GM18499 (cell line): Measurements from ENCODE around the gene SHC3.
"Not testable (repeated sequence)": the region's sequence is repeated elsewhere in the genome, so short reads cannot be mapped to it uniquely, and the experiment has no call there.

ENCODE experiments used
- ATAC-seq: cut with Tn5 transposase; IDR thresholded peaks from one replicate; pipeline ENCODE4 v1.9.1; 2021; ENCODE audit warnings: moderate number of reproducible peaks; ENCODE audit not compliant: insufficient read depth, unreplicated experiment

Gene SHC3, protein sequence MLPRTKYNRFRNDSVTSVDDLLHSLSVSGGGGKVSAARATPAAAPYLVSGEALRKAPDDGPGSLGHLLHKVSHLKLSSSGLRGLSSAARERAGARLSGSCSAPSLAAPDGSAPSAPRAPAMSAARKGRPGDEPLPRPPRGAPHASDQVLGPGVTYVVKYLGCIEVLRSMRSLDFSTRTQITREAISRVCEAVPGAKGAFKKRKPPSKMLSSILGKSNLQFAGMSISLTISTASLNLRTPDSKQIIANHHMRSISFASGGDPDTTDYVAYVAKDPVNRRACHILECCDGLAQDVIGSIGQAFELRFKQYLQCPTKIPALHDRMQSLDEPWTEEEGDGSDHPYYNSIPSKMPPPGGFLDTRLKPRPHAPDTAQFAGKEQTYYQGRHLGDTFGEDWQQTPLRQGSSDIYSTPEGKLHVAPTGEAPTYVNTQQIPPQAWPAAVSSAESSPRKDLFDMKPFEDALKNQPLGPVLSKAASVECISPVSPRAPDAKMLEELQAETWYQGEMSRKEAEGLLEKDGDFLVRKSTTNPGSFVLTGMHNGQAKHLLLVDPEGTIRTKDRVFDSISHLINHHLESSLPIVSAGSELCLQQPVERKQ

GRCh38 chr9:89177944-89178829 lies at the start of gene SHC3:
Gene SHC3 (minus strand): TSS chr9:89178818. CDS start chr9:89178460, 358 bp downstream.
- no peak for ATAC-seq

DNA sequence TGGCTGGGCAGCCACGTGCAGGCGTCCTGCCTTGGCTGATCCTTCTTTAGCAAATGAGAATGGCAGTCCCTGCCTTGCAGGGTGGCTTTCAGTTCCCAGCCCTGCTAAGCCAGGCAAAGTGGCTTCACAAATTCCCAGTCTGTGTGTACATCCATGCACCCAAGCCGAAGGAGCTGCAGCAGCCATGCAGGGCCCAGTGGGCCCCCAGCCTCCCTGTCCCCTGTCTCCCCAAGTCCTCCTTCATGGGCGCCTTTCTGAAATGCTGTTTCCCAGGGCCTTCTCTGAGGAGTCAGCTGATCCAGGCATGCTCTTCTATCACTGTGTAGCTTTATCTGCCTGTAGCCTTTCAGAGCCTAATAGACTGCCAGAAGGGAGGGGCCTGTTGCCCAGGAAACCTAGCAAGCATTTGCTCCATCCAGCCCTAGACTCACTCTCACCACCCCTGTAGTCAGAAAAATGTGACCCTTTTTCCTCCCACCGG lies 47.4 kb upstream of the SHC3 start:
- no peak for ATAC-seq

- no peak for ATAC-seq
Measured at GRCh38 chr9:89225587-89225986, 47.0 kb upstream of the SHC3 start.

DNA sequence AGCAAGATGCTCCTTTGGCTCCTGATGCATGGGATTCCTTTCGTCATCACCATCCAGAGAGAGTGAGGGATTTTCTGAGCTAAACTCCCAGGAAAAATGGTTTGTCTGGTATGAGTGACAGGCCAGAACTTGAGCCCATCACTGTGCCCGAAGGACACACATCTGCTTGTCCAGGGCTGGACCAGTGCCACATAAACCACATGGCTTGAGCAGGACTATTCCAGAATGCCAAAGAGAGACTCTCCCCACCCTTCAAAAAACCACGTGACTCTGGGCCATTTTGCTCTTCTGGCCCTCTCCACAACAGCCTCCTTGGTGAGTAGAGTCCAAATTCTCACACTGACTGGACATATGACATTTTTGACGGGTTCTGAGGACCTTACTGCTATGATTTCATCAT lies 46.4 kb upstream of the SHC3 start:
- ATAC-seq: no peak

- ATAC-seq: no peak
Measured at GRCh38 chr9:89224633-89225032, 46.0 kb upstream of the SHC3 start.

DNA sequence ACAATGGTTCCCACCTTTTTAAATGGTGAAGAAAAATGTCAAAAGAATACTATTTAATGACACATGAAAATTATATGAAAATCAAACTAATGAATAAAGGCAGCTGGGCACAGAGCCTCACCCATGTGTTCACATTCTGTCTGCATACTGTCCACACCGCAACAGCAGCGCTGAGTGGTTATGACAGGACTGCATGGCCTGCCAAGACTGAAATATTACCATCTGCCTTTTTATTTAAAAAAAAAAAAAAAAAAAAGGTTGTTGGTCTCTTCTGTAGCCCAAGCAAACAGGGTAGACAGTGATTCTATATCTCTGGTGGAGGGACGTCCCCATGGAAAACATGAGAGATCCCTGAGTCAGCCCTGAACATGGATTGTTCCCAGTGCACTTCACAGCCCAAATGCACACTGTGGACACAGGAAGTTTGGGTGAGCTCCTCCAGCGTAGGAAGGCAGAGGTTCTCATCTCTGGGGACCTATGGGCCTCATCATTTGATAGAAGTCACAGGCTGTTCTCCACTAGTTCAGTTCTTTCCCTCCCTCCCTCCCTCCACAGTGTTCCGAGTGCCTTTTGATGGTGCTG lies 44.9 kb upstream of the SHC3 start:
- ATAC-seq: no peak

GRCh38 chr9:89219637-89220036 lies 41.0 kb upstream of the SHC3 start:
- no peak for ATAC-seq

DNA sequence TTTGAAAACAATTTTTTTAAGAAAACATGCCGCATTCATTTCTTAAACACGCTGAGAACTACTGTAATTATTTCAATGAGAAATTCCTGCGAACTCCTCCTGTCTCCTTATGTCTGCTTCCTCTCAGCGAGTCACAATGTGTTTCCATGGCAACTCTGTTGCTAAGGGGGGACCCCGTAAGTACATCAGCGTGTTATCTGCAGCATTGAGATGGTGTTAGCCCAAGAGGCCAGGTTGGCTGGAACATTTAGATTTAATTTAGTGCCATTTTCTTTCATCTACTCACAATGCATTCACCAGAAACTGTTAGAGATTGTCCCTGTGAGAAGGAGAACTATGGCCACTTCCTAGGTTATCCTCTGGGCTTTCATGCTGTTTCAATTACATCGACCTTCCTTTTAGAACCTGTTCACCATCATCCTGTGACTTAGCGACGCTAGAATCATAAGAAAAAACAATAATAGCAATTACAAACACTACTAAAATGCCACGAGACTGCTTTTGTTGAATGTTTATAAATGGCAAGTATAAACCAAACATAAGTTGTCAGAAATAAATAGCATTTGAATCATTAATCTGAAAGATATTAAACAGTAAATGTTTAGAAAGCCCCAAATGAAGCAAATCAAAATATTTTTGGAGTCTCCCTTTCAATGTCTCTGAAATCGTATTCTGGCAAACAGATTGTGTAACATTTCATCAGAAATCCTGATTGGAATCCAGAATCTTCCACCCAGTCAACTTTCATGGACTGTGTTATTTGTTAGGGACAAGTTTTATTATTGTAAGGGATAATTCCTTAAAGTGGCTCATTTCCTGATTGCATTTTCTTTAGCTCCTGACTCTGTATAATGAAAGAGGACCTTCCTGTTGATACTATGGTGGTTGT lies 39.7 kb upstream of the SHC3 start:
- no peak for ATAC-seq

GRCh38 chr9:89215342-89215741 lies 36.7 kb upstream of the SHC3 start:
- ATAC-seq: no peak

- ATAC-seq: no peak
Measured at GRCh38 chr9:89213396-89213880, 34.8 kb upstream of the SHC3 start.

DNA sequence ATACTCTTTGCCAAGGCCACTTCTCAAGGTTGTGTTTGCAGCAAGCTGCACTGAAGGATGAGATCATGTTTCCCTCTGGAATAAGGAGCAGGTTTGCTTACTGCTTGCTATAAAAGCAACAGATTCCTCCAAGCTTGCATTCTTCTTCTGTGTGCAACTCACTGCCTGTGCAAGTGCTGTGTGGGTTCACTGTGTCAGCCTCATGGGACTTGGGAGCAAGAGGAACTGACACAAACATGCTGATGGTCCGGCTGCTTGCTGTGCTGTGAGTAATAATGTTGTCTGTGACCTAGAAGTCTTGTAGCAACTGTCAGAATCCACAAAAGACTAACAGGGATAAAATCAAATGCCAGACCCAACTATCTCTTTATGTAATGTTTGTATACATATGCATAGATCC lies 33.6 kb upstream of the SHC3 start:
- no peak for ATAC-seq

DNA sequence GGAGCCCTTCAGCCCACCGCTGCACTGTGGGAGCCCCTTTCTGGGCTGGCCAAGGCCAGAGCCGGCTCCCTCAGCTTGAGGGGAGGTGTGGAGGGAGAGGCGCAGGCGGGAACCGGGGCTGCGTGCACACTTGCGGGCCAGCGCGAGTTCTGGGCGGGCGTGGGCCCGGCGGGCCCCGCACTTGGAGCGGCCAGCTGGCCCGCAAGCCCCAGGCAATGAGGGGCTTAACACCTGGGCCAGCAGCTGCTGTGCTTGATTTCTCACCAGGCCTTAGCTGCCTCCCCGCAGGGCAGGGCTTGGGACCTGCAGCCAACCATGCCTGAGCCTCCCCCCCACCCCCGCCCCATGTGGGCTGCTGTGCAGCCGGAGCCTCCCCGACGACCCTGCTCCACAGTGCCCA lies 30.7 kb upstream of the SHC3 start:
- ATAC-seq: not testable (repeated sequence)

DNA sequence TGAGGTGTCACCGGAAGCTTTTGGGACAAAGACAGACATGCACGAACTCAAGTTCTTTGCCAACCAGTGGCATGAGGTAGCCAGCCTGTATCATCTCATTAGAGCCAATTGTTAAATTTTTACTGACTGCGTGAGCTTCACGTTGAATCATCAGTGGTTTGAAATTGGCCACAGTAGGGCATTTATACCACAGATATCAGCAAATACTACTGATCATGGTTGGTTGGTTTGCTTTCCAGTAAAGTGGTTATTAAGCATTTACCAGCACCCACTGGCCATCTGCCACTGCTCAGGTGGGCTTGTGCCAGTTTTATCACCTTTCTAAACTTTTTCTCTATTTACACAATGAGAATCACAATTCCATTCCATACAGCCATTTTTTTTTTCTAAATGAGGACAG lies 28.4 kb upstream of the SHC3 start:
- ATAC-seq: no peak

DNA sequence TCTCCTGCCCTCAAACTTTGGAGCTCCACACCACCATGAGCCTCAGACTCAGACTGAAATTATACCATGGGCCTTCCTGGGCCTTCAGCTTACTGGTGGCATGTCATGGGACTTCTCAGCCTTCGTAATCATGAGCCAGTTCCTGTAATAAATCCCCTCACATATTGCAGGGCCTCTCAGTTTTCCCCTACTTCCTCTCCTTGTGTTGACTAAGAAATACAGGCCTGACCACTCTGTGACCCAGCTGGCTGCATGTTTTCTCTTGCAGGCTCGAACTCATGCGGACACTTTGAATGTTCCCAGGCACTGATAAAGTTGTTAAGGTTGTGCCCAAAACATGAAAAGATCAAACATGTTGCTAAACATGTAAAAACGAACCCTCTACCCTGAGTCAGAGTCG lies 26.2 kb upstream of the SHC3 start:
- ATAC-seq: no peak

DNA sequence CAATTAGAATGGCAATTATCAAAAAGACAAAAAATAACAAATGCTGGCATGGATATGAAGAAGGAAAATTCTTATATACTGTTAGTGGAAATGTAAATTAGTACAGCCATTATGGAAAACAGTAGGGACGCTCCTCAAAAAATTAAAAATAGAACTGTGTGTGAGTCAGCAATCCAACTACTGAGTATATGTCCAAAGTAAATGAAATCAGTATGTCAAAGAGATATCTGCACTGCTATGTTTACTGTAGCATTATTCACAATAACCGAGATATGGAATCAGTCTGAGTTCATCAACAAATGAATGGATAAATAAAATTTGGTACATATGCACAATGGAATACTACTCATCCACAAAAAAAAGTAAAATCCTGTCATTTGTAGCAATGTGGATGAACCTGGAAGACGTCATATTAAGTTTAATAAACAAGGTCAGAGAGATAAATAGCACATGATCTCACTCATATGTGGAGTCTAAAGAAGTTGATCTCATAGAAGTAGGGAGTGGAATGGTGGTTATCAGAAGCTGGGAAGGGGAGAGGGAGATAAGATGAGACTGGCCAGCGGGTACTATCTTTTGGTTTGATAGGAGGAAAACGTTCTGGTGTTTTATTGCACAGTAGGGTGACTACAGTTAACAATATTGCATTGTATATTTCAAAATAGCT lies 16.6 kb upstream of the SHC3 start:
- ATAC-seq: no peak

DNA sequence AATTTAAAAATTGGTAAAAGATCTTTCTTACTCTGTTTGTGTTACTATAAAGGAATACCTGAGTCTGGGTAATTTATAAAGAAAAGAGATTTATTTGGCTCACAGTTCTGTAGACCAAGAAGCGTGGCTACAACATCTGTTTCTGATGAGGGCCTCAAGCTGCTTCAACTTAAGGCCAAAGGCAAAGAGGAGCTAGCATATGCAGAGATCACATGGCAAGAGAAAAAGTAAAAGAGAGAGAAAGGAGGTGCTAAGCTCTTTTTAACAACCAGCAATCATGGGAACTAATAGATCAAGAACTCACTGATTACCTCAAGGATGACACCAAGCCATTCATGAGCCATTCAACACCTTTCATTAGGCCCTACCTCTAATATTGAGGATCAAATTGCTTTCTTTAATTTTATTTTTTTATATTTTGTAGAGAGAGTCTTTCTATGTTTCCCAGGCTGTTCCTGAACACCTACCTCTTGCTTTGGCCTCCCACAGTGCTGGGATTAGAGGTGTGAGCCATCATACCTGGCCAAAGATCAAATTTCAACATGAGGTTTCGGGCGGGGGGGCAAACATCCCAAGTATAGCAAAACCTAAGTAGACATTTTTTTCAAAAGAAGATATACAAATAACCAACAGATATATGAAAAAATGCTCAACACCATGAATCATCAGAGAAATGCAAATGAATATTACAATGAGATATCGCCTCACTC lies 16.0 kb upstream of the SHC3 start:
- ATAC-seq: no peak

DNA sequence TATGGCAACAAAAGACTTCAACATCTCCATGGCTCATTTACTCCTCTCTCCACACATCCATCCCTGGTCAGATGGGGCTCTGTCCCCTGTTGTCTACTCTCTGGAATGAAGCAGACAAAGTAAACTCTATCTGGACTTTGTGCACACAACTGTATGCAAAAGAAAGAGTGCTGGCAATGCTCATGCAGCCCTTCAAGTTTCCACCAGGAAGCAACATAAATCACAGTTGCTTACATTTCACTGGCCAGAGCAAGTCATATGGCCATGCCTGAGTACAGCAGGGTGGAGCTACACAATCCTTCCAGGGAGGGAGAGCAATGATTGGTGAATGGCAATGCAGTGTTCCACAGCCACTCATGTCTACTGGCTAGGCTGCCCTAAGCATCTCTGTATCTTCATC lies 12.4 kb upstream of the SHC3 start:
- no peak for ATAC-seq

GRCh38 chr9:89189215-89189614 lies 10.6 kb upstream of the SHC3 start:
- ATAC-seq: no peak
